ENCODE results near the gene PTOV1. TPM values are rescaled to one million over a fixed set of nuclear protein-coding genes. Genes with fewer than 3 reads are reported as not detected.

The PTOV1 gene
- total and polyA plus RNA-seq, 12 donors, result 67.8 to 220 (median 91.4) TPM

GRCh38 chr19:49879243-49879963 is 28.4 kb downstream of the PTOV1 start:
- TF ChIP-seq, protein P1, sequence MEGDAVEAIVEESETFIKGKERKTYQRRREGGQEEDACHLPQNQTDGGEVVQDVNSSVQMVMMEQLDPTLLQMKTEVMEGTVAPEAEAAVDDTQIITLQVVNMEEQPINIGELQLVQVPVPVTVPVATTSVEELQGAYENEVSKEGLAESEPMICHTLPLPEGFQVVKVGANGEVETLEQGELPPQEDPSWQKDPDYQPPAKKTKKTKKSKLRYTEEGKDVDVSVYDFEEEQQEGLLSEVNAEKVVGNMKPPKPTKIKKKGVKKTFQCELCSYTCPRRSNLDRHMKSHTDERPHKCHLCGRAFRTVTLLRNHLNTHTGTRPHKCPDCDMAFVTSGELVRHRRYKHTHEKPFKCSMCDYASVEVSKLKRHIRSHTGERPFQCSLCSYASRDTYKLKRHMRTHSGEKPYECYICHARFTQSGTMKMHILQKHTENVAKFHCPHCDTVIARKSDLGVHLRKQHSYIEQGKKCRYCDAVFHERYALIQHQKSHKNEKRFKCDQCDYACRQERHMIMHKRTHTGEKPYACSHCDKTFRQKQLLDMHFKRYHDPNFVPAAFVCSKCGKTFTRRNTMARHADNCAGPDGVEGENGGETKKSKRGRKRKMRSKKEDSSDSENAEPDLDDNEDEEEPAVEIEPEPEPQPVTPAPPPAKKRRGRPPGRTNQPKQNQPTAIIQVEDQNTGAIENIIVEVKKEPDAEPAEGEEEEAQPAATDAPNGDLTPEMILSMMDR (IDR thresholded peaks at IDR 0.05), result no peak
- H3K9me3 ChIP-seq, result no peaks in the 10 kb centered on the region
- no peaks in the 10 kb centered on the region for H3K27me3 ChIP-seq
- intact Hi-C loops (cut with DNase I), result loop anchor here in 3 of 10 donors (5.0 kb wide), 3 partner anchors 112 to 382 kb away; partner anchors contain the start of genes AP2A1 (in 2 of the 3), PRMT1 (in 1 of the 3) and RPS11 (in 1 of the 3)
- ATAC-seq (no peak), DNase-seq (no peak)
- H3K4me1 ChIP-seq, result peaks cover 9 to 30% (median 26%) of the 10 kb centered on the region in 9 donors
- H3K27ac ChIP-seq, result peak overlapping the region in 1 of 10 donors; percentile 98
- WGBS, 2 donors, result 97 to 98% methylated on average over 12 of the region's 12 CpGs
- peaks cover 15 to 62% (median 56%) of the 10 kb centered on the region in 9 donors for H3K36me3 ChIP-seq
- H3K4me3 ChIP-seq, result no peak overlapping the region

DNA sequence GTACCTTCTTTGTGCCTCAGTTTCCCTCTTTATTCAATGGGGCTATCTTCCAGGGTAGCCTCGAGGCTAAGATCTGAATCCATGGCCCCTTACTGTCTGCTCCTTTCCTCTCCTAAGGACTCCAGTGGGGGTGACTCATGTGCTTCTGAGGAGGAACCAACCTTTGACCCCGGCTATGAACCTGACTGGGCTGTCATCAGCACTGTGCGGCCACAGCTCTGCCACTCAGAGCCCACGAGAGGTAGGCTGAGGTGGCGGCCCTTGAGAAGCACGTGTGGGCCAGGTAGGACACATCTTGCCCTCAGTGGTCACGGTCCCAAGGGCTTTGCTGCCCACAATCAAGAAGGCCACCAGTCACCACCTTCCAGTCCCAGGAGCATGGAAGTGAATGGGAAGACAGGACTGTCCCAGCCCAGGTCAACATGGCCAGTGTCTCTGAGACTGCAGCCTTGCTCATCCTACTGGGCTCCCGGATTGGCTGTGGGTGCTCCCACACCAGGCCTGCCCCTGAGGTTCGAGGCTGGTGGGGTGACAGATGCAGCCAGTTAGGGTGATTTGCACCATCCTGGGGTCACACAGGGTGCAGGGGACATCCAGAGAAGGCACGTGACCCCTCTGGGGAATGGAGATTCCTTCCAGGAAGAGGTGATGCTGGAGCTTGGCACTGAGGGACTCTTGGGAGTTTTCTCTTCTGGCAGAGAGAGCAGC is 29.4 kb downstream of the PTOV1 start:
- no peak overlapping the region for H3K4me3 ChIP-seq
- H3K4me1 ChIP-seq, result peaks cover 7 to 24% (median 19%) of the 10 kb centered on the region in 9 donors
- intact Hi-C loops (cut with DNase I), result loop anchor here in 1 of 10 donors (5.0 kb wide), 1 partner anchor 47 kb away; the partner anchor contains the start of genes ATF5 and NUP62
- H3K27me3 ChIP-seq, result no peaks in the 10 kb centered on the region
- H3K36me3 ChIP-seq, result peaks cover 15 to 69% (median 65%) of the 10 kb centered on the region in 9 donors
- no peak for ATAC-seq
- H3K9me3 ChIP-seq, result no peaks in the 10 kb centered on the region
- H3K27ac ChIP-seq, result no peak overlapping the region
- 94 to 96% methylated on average over 10 of the region's 10 CpGs for WGBS, 2 donors
- no peak for DNase-seq
- TF ChIP-seq, protein P1 (IDR thresholded peaks at IDR 0.05), result no peak

GRCh38 chr19:49881186-49881585 is 30.2 kb downstream of the PTOV1 start:
- 96 to 98% methylated on average over 17 of the region's 17 CpGs for WGBS, 2 donors
- H3K36me3 ChIP-seq, result peaks cover 15 to 77% (median 69%) of the 10 kb centered on the region in 9 donors

More at GRCh38 chr19:49881186-49881585, 30.2 kb downstream of the PTOV1 start:
- TF ChIP-seq, protein P1 (IDR thresholded peaks at IDR 0.05), result no peak
- intact Hi-C loops (cut with DNase I), result loop anchor here in 1 of 10 donors (5.0 kb wide), 1 partner anchor 46 kb away; the partner anchor contains the start of genes ATF5 and NUP62
- Histone ChIP-seq H3K4me1 (peaks cover 3 to 18% (median 13%) of the 10 kb centered on the region in 9 donors), H3K9me3 (no peaks in the 10 kb centered on the region), H3K27ac (no peak overlapping the region), H3K27me3 (no peaks in the 10 kb centered on the region), H3K4me3 (no peak overlapping the region)
- ATAC-seq, result no peak
- DNase-seq, result peak in 1 of 2 donors; percentile 9

Measured in heart right ventricle (tissue), 16 donors.